HG03097 (cell line): ENCODE results near the gene OR1F1.

Experiments
- ATAC-seq: cut with Tn5 transposase; IDR thresholded peaks from one replicate; pipeline ENCODE4 v1.9.1; 2021; ENCODE audit not compliant: unreplicated experiment, low FRiP score

Gene OR1F1

GRCh38 chr16:3243882-3244281, 55.9 kb downstream of the OR1F1 start:
- no peak for ATAC-seq

GRCh38 chr16:3246002-3246401, 58.0 kb downstream of the OR1F1 start:
- no peak for ATAC-seq

DNA sequence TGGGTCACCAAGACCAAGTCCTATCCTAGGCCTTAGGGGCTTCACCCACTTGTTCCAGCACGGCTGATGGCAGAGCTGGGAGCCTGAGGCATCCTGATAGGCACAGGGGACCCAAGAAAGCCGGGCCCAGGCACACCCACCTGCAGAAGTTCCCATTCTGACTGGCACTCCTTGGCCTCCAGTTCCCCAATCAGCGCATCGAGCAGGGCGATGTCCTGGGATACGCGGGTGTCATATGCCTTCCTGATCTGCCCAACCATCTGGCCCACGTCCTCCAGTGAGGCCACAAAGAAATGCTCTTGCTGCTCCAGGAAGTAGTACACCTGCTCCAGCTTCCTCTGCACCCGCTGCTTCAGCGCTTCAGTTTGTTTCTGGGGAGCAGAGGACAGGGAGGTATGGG, 58.9 kb downstream of the OR1F1 start:
- ATAC-seq = no peak

DNA sequence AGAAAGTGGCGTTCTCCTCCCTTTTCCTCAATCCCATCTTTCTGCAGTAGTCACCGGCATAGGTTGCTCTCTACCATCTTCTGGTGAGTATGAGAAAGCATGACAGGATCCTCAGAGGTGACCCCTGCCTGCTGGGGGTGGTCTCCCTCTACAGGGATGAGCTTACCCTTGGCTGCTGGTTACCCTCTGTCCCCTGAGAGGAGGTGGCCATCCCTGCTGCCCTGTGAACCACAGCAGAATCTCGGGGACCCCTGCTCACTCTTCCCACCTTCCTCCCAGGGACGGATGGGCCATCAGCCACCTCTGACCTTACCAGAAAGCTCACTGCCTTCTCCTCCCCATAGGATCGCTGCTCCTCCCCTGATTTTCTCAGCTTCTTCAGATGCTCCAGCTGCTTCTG, 60.6 kb downstream of the OR1F1 start:
- no peak for ATAC-seq

GRCh38 chr16:3249020-3249419, 61.0 kb downstream of the OR1F1 start:
- ATAC-seq = no peak

DNA sequence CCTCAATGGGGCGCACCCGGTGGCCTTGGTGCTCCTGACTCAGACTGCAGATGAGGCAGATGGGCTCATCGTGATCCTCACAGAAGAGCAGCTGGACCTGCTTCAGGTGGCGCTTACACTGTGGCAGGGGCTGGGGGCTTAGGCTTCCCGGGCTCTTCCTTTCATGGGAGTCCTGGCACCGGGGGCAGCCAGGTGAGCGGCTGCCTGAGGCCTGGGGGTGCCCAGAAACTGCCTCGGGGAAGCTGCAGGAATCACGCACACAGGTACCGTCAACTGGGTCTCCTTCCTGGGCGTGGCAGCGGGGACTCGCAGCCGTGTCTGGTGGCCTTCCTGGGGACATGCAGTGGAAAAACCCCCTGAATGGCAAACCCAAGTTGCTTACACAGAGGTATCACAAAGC, 61.4 kb downstream of the OR1F1 start:
- no peak for ATAC-seq

DNA sequence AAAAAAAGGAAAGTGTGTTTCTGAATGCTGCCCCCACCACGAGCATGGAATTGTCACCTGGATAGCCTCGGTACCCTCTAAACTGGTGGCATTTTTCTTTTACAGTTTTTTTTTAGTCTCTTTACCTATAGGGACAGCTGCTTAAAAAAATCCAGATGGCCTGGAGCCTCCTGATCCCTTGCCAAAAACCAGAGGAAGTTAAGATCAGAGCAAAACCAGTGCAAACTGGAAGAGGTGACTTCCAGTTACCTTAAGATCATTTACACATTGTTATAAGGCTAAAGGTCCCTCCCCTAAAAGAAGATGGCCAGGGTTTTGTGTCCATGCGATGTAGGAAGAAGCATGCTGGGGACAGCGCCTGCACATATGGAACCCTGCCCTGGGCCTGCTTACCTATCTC, 65.0 kb downstream of the OR1F1 start:
- ATAC-seq = no peak

- ATAC-seq = no peak
Measured at GRCh38 chr16:3254309-3254708, 66.3 kb downstream of the OR1F1 start.
